Epidermal melanocyte (primary cell): Measurements from ENCODE around the gene OMG.
"Not testable (repeated sequence)": the region's sequence is repeated elsewhere in the genome, so short reads cannot be mapped to it uniquely, and the experiment has no call there.

Source experiments
- DNase-seq: peaks from one replicate; pipeline ENCODE4 v3.0.0; 2011; ENCODE audit warnings: low spot score; ENCODE audit not compliant: insufficient read length

OMG gene

GRCh38 chr17:31297090-31297489 is at the start of gene OMG:
Gene OMG, minus strand, starts transcription at chr17:31297239. Its CDS starts 908 bp downstream, at chr17:31296331.
- no peak for DNase-seq

DNA sequence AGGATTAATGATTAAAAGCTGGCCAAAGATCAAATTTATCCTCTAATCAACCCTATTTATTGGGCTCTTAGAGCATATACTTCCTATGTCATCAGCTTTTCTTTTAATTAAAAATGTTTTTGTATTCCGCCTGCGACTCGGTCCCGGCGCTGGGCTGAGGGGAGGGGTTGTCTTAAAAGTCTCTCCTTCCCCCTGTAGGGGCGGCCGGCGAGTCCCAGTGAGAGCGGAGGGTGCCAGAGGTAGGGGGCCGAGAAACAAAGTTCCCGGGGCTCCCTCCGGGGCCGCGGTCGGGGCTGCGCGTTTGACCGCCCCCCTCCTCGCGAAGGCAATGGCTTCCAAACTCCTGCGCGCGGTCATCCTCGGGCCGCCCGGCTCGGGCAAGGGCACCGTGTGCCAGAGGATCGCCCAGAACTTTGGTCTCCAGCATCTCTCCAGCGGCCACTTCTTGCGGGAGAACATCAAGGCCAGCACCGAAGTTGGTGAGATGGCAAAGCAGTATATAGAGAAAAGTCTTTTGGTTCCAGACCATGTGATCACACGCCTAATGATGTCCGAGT is 48.2 kb upstream of the OMG start:
- not testable (repeated sequence) for DNase-seq

DNA sequence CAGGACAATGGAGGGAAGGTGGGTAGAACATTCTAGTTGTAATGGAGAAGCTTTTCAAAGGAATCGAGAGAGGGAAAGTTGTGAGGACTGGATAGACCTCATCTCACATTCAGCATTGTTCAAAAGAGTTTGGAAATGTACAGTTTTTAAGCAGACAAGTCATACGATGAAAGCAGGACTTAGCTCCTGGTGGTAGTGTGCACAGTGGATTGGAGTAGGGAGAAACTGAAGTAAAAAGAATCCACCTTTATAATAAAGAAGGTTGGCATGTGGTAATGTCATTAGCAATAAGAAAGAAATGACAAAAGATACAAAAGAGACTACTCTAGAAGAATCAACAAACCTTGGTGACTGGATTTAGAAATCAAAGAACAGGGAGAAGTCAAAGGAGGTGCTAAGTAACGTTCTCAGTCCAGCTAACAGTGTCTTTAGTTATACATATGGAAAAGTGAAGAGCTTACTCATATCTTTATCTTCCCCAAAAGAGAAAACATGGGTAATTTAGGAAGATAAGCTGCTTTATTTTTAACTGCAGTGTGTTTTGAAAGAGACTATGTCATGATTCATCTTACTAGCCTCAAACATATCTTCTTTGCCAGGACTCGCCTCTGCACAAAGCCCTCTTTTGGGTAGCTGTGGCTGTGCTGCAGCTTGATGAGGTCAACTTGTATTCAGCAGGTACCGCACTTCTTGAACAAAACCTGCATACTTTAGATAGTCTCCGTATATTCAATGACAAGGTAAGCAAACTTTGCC is 43.0 kb upstream of the OMG start:
- no peak for DNase-seq

DNA sequence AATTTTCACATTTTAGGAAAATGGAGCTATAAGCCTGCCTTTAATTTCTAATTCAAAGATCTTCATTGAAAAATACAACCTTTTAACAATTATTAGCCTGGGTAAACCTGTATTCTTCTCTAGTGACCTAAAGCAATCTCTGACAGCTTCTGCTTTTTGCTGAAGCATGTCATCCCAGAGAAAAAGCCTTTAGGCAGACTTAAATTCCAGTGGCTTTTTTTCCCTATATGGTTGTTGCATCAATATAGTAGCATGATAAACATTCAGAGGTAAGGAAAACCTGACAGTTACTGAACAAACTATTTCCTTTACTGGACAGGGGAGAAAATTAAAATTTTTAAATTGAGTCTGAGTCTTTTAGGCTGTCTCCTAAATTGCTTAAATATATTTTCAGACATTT is 32.2 kb upstream of the OMG start:
- DNase-seq: no peak

GRCh38 chr17:31328160-31328535 is 31.1 kb upstream of the OMG start:
- no peak for DNase-seq

GRCh38 chr17:31327534-31328159 is 30.6 kb upstream of the OMG start:
- DNase-seq: no peak

DNA sequence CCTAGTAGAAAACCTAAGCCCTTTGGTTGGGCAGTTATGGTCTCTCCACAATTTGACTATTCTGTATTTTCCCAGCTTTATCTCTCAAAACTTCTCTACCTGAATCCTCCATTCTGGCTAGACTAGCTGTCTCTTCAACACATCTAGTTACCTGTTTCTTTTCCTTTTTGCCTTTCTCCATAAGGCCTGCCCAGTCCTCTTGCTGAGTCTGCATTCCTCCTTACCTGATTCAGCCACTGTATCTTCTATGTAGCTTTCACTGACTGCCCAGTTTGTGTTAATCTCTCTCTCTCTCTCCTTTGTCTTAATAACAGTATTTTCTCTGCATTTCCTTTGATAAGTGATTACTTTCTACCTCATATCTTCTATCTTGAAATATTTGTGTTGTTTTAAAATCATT is 26.5 kb upstream of the OMG start:
- no peak for DNase-seq

DNA sequence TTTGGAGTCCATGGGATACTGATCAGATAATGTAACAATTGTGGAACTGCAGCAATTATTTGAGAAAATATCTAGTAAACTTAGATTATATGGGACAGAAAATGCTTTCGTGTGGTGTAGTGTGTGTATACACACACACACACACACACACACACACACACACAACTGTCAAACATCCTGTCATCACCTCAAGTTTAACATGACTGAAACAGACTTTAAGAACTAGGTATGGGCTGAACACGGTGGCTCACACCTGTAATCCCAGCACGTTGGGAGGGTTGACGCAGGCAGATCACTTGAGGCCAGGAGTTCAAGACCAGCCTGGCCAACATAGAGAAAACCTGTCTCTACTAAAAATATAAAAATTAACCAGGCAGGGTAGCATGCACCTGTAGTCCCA is 24.9 kb upstream of the OMG start:
- DNase-seq: no peak

GRCh38 chr17:31321481-31321880 is 24.4 kb upstream of the OMG start, which contains the start of gene EVI2A:
Gene EVI2A, minus strand, starts transcription at chr17:31321622. Its CDS starts 2,609 bp downstream, at chr17:31319013.
- DNase-seq: no peak

DNA sequence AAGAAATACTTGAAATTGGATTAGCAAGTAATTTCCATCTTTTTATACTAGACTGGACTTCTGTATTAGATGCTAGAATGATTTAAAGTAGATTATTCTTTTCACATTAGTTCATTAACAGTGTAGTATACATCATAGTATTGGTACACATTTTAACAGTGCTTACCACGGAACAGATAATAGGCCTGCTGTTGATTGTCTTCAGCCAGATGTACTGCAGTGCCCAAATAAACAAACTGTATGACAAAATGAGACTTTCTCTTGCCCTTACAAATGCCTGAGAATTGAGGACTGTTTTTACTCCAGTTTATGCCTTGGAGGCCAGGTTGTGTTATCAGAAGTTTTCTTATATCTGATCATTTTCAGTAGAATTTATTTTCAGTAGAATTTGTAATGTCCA is 23.8 kb upstream of the OMG start:
- no peak for DNase-seq

GRCh38 chr17:31320241-31320640 is 23.2 kb upstream of the OMG start:
- DNase-seq: no peak

- no peak for DNase-seq
Observed at GRCh38 chr17:31318851-31319661, 22.0 kb upstream of the OMG start.

DNA sequence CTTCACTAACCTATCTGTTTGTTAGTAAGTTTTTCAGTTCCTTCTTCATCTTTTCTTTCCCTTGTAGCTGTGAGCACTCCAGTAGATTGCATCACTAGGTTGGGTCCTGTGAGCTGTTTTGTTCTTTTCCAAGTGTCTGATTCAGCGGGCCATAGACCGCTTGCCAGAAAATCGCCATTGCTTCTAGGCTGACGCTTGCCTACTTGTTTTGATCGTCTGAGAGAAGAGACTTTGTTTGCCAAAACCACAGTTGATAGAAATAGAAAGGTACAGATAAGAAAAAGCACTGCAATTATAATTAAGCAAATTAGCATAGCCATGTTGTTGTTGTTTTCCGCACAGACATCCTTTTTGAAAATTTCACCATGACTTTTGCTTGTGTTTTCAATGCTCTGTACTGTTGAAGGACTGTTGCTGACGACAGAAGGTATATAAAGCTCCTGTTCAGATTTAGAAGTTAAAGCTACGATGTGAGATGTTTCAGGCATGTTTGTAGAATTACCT is 21.3 kb upstream of the OMG start:
- DNase-seq: no peak

DNA sequence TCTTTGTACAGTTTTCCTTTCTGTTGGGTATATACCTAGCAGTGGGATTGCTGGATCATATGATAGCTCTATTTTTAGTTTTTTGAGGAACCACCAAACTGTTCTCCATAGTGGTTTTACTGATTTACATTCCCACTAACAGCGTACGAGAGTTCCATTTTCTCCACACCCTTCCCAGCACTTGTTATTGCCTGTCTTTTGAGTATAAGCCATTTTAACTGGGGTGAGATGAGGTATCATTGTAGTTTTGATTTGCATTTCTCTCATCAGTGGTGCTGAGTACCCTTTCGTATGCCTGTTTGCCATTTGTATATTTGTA is 17.7 kb upstream of the OMG start:
- no peak for DNase-seq

DNA sequence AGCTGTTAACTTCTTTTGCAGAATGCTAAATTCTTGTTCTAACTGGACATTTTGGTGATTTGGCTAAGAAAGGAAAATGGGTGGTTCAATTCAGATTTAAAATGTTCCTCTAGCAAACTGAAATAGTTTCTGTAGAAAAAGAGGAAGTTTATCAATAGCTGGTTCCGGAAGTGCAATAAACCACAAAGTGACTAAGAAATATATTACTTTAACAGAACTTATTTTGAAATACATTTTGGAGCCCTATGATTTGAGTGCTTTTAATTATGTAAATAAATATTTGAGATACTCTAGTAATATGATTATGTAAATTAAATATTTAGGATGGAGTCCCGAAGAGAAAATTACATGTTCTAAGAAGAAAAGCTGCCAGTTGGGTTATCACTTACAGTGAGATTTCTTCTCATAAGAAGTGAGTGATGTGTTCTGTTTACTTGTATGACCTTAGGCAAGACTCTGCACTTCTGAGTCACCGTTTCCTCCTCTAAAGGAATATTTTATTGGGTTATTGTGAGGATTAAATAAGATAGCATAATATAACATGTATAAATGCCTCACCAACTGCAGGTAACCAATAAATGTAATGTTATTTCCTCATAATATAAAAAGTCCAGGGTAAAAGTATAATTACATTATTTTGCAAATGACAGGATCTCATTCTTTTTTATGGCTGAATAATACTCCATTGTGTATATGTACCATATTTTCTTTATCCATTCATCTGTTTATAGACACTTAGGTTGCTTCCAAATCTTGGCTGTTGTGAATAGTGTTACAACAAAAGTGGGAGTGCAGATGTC is 17.1 kb upstream of the OMG start, which contains the start of gene EVI2B:
TSS of gene EVI2B (minus strand) at position 73 of the 800 bp plus-strand sequence. CDS start 8,445 bp downstream, outside the sequence.
- DNase-seq: no peak

- not testable (repeated sequence) for DNase-seq
Observed at GRCh38 chr17:31312223-31312622, 15.2 kb upstream of the OMG start.

DNA sequence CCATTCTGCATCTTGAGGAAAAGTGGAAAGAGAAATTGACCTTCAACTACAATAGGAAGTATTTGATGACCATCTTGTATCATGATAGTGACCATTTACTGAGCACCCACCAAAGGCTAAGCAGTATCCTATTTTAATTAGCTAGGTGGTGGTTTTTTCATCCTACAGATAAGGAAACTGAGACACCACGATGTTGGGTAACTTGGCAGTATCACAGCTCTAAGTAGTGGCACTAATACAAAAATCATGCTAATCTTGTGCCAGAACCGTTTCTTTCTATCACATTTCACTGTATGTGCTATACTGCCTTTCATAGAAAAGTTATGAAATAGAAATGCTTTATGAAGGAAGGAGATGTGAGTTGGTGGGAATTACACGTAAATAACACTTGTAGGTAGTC is 14.5 kb upstream of the OMG start:
- DNase-seq: no peak

- no peak for DNase-seq
Observed at GRCh38 chr17:31310886-31311285, 13.8 kb upstream of the OMG start.

DNA sequence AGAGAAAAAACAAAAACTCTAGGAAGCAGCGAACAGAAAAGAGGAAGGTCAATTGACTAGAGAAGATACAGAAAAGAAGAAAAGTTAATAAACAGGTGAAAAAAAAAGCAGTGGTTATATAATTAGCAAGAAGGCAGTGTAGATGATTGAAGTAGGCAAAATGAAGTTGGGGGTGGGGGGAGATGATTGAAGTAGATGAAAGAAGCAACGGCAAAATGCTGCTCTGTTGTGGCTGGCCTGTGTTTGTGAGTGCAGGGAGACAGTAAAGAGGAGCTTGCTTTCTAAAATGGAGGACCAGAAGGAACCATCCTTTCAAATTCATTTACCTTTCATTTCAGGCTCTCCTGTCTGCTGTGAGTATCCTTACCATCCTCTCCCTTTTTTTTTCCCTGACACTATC is 13.2 kb upstream of the OMG start:
- DNase-seq: no peak

DNA sequence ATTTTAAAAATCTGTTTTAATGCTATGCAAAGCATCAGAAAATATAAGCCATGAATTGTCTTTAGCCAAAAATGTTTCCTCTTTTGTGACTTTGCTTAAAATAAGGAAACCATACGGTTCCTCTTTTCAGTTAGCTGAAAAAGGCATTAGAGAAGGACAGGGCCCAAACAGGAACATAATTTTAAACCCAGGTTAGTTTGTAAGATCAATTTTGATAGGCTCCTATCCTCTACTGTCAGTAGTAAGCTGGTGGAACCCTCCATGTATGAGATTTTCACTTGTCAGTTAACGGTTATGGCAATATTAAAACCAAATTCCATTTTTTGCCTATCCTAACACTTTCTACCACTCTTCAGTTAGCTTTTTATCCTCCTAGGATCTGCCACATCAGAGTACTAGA is 12.5 kb upstream of the OMG start:
- DNase-seq: no peak
